OCI-M1 (cell line): ENCODE results near the gene ARHGAP15.
A peak's percentile ranks its signal among the peaks of the same experiment; 100 is the strongest.

Experiments used
- DNase-seq: peaks from one replicate; lab custom pipeline; 2025; lab: John Stamatoyannopoulos, UW

The ARHGAP15 gene

DNA sequence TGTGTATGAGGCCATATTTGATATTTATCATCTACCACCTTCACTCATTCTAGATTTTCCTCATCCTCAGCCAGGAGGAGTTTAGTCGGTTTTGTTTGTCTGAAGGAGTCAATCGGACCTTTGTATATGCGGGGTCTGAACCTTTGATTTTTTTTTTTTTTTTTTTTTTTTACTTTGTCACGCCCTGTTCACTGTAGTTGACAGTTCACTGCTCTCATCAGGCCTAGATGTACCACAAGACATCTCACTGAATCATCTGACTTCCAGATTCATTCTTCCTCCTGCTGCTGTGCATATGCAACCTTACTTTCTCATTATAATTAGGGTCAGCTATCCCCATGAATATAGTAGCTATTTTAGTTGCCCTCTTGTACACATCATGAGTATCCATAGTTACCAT is 133.2 kb downstream of the ARHGAP15 start:
- no peak for DNase-seq

DNA sequence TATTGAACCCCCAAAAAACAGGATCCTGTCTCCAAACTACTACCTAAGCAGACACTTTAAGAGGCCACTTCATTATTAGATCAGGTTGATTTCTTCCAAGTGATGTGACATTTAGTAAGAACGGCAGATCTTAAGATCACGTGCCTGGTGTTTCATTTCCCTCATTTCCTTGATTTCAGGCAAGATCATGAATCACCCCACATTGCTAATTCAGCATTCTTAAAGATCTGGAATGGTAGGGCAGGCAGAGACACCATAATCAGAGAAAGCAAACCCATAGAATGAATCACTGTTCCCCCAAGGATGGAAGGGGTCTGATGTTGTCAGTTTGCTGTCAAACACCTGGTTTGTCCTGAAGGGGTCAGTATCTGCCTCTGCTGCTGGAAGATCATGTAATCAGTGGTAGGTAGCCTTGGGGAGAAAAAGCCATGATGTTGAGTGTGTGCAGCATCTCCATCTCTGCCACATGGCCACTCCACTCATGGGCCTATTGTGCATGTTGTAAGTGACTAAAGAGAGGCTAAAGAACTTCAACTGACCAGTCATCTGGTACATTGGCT is 133.9 kb downstream of the ARHGAP15 start:
- no peak for DNase-seq

DNA sequence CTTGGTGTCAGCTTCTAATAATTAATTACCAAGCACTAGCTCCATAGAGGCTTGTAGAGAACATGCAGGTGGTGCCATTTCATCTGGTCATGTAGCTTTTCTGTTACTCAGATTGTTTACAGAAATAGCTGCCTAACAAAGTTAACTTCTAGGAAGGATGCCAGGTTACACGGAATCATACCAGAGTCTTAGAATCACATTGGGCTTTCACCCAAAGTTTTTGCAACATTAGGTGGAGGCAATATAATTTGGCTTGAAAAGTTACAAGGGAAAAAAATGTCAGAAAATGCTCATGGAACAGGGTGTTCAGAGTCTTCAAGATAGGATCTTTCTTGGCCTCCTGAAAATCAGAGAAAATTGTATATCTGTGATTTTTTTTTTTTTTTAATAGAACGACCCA is 135.6 kb downstream of the ARHGAP15 start:
- DNase-seq = no peak

DNA sequence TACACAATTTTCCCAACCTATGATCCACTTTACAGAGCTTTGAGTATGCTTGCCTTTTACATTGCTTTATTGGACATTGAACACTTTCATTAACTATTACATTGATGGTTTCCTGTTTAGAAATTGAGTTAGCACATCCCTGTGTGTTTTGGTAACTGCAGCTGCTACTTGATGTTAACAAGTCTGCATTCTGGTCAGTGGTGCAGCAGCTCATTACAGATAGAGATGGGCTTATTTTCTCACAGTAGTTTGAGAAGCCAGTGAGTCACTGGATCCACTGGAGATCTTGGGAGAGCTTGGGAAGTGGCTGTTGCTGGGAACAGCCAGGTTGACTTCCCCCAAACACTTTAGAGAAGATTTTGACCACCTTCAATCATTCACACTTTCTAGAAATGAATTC is 150.5 kb downstream of the ARHGAP15 start:
- no peak for DNase-seq

DNA sequence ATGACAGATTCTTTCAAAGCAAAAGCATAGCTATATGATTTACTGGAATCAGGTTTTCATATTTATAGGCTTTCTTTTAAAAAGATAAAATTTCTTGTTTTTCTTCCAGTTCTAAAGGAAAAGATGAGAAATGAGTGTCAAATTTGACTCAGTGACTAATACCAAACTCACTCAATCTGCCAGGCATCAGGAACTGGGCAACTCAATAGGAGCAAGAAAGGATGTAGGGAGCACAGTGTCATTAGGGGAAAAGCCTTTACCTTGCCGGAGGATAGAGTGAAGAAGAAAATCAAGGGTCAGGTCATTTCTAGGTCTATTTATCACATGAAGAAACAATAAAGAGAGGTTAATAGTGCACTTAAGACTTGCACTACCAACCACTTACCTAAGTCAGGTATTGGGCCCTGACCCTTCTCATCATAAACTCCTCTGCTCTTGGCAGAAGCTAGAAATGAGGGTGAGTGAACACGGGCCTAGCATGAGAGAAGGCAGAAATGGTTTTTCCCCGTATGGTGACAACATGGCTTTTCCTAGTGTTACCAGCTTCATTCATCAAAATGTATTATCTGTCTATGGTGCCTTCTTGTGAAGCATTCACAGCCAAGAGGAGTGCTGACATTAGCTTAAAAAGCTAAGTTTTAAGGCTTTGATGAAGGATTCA is 151.0 kb downstream of the ARHGAP15 start:
- no peak for DNase-seq

DNA sequence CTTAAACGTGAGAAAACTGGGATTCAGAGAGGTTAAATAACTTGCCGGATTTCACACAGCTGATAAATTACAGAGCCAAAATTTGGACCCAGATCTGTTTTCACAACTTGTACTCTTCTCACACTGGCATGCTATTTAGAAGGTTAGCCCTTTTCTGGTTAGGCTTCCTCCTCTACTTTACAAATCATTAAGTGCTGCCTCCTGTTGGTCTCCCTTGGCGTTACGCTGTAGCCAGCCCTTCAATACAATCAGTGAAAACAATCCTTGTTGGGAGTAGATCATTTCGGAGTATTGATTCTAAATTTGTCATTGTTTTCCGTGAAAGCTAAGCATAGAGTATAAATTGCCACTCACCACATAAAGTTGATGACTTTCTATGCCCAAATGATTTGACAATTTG is 153.5 kb downstream of the ARHGAP15 start:
- peak; percentile 38 for DNase-seq

DNA sequence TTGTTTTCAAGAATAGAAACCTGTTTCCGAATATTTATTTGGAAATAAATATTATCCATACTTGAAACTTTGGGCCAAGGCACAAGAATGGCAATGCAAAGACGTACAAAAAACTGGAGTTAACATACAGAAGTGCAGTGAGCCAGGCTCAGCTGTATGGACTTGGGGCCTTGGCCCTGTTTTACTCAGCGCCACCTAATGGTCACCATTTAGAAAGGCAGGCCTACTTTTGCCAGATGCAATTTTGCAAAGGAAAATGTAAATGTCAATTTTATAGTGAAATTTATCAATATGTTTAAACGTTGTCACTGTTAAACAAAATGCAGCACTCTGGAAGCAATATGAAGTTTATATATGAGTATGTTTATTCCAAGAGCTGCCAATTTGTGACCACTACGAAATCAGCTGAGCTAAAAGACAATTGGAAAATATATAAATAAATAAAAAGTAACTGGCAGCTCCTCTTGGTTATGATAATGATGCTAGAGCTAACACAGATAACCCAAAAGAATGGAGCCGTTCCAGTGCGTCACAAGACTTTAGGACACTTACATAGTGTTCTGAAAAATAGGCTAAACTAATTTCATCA is 155.0 kb downstream of the ARHGAP15 start:
- peak; percentile 69 for DNase-seq

DNA sequence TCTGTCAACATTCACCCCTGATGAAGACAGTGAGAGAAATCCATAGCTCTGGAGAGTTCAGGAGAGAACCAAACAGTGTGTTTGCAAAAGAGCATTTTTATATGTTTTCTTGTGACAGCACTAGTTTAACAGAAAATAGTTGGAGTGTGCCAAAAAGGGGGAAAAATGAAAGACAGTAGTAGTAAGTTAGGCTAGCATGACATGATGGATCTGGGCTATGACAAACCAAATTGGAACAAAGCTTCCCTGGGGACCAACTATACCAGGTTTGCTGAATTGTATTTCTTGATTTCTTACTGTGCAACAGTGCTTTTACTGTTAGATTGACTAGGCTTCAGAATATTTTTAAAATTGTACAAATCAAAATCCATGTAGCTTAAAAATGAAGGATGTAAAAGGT is 159.8 kb downstream of the ARHGAP15 start:
- DNase-seq = no peak

DNA sequence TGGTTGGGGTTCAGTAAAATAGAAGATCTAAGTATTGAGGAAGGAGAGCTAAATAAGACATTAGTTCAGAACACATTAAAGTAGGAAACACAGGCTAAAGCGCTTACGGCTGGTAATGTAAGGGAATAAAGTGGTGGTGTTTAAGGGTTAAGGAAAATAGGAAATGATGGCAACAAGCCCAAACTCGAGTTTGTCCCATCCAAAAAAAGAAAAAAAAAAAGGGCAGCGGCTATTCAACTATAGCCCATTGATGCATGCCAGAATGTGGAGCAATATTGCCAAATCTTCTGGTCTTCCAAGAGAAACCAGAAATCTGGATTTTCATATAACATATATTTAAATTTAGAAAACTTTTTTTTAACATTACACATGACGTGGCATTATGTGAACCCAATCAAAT is 161.0 kb downstream of the ARHGAP15 start:
- no peak for DNase-seq

DNA sequence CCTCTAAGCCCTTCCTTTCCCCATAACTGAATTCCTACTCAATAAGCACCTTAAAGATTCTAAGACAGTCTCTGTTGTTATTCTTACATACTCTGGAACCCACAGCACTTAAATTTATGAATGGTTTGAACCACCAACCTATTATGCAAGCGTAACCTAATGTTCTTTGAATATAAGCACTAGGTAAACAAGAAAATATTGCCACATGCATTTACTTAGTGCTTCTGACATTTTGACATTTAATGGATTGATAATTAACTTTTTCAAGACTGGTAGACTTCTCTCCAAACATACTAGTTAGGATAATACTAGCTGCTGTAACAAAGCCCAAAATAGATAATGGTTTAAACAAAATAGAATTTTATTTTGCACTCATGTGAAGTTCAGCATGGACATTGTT is 164.8 kb downstream of the ARHGAP15 start:
- DNase-seq = no peak

DNA sequence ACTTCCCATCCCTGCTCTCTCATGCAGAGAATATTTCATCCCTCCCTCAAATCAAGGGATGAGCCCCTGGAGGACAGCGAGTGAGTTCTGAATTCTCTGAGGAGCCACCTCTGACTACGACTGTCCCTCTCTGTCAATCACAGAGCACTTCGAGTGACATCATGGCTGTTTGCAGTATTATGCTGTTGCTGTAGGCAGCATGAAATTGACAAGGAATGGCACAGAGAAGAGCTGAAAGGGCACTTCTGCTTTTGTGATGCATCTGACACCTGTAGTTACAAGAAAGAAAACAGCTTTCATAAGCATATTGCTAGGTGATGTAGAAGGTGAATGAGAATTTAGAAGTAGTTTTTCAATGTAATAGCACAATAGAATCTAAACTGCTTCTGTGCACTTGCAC is 166.9 kb downstream of the ARHGAP15 start:
- peak; percentile 7 for DNase-seq

DNA sequence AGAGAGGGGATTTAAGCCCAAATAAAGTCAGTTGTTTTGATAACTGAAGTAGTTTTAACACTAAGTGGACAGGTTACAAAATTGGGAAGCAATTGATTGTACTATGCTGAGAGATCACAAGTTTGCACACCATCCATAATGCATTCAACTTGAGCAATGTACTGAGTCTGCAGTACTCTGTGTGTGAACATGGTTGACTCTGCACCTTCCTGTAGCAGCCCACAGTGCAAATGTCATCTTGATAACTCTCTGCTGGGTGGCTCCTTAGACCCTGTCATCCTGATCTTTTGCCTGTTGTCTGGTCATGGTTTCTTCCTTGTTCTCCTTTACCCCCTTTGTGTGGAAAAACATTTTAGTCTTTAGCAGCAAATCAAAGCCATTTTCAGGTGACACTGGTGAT is 168.0 kb downstream of the ARHGAP15 start:
- DNase-seq = peak; percentile 20

DNA sequence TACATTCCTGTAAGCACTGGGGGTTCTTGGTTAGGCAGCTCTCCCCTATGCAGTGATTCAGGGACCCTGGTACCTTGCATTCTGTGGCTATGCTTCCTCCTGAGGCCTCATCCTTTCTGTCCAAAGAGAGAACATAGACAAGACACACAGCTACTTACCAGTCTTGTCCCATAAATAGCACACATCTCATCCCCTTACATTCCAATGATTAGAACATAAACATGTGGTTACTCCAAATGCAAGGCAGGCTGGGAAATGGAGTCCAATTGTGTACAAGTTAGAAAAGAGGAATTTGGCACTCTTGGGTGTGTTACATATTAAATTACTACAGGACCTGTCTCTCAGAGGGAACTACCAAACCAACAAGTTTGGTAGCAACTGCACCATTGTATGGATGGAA is 171.3 kb downstream of the ARHGAP15 start:
- DNase-seq = peak; percentile 13

DNA sequence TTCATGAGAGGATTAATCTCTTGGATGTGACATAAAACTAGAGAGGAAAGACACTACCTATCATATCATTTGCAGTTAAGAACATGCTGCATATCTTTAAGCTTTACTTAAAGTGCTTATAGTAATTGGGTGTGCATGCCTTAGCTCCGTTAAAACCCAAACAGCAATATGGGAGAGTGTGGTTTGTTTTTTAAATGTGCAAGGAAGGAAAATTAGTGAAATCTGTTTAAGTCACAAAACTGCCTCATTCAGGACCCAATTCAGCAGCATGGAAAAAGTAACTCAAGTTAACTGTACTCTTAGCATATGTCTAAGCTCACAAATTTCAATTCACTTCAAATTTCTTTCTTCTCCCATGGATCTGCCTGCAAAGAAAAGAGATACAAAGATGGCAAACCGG is 182.2 kb downstream of the ARHGAP15 start:
- DNase-seq = no peak

DNA sequence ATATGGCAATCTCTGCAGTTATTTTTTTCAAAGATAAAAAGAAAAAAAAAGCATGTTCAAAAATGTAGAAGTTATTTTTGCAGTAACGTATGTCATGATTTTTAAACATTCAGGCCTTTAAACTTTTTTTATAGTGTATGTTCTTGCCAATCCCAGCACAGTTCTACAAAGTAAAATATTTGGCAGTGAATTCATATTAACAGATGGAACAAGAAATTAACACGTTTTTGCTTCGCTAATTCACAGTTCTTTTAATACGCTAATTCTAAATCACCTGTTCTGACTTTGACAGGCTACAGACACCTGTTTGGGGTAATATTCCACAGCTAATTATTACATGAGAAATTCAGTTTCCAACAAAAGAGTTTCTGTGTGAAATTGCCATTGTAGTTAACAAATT is 183.2 kb downstream of the ARHGAP15 start:
- no peak for DNase-seq

DNA sequence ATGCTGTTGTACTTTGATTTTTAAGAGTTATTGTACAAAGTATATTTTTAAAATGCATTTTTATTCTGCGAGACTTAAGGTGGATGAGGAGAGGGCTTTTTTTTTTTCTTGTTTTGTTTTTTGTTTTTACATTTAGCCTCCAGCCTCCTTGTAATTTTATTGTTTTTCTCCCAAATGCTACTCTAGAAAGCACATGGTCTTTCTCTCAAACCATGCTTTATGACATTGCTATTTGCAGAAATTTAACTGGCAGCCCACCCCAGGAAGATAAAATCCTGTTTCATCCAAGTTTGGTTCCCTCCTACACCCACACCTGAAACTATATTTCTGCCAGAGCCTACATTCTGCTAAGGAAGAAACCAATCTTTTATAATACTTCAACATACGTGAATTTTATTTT is 184.6 kb downstream of the ARHGAP15 start:
- no peak for DNase-seq

DNA sequence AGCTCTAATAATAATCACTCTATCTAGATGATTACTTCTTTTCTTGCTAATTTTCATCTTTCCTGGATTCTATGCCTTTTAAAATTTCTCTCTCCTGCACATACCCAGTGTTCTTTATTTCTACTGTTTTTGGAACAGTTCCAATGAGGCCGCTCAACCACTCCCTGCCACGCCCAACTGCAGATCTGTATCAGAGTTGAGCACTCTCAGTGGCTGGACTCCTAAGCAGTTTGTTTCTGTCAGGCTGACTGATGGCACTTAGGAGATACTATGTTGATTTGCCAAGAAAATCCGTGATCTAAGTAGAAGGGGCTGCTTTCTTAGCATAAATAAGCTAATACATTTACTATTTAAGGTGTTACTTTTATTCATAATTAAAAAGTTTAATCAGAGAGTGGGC is 192.8 kb downstream of the ARHGAP15 start:
- peak; percentile 72 for DNase-seq

DNA sequence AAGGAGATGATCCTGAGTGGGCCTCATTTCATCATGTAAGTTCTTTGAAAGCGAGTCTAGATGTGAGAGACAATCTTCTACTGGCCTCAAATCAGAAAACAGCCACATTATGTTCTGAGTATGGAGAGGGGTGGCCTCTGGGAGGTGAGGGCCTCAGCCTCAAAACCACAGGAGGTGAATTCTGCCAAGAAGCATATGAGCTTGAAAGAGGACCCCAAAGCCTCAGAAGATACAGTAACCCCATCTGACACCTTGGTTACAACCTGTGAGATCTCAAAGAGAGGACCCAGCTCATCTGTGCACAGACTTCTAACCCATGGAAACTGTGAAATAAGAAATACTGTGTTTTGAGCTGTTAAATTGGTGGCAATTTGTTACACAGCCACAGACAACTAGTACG is 200.1 kb downstream of the ARHGAP15 start:
- no peak for DNase-seq

DNA sequence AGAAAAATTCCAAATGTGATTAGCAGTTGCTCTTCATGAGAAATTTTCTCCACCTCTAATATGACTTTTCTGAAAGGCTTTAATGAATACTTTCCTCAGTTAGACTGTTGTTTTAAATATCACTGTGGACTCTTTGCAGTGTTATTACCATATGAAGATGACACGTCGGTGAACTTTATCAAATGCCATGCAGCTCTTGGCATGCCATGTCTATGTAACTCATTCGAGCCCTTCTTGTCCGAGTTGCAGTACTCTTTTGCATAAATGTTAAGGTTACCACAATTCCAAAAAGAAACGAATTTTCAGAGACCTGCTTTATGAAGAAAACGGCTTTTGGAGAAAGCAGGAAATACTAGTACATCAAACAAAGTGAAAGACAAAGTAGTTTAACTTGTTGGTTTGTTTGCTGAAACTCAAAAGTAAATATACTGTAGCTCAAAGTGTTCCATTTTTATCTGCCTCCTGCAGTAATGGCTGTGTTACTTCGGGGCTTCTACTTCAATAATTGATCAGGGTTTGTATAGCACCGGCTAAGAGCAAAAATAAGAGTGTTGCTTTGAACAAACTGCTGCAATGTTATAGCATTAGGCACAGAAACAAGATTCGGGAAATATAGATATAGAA is 204.1 kb downstream of the ARHGAP15 start:
- DNase-seq = no peak

DNA sequence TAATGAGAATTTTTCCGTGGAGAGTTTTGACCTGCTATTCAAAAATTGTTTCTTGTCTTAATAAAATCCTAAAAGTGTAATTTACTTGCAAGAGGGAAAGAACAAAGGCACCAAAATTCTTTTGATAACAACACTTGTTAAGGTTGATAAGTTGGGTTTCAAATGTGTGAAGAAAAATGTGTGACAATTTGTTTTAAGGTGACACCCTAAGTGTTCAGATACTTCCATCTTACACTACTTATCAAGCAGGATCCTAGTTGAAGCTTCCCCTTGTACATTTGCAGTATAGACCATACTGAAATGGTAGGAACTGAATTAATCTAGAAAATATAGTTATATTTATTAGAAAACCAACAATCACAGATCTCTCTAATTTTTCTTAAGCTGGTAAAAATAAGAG is 204.6 kb downstream of the ARHGAP15 start:
- DNase-seq = no peak

DNA sequence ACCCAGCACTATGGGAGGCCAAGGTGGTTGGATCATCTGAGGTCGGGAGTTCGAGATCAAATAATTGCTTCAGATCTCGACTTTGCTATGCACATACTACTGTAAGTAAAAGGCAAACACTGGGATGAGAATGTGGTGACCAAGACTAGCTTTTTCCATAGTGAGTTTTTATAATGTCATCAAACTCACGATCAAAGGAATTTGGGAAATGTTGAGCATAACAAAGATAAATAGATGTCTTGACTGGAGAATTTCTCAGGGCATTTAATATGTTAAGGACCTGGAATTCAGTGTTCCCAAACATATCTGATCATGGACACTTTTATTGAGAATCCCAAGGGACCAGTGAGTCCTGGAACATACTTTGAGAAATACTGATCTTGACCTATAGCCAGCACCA is 205.6 kb downstream of the ARHGAP15 start:
- DNase-seq = no peak

DNA sequence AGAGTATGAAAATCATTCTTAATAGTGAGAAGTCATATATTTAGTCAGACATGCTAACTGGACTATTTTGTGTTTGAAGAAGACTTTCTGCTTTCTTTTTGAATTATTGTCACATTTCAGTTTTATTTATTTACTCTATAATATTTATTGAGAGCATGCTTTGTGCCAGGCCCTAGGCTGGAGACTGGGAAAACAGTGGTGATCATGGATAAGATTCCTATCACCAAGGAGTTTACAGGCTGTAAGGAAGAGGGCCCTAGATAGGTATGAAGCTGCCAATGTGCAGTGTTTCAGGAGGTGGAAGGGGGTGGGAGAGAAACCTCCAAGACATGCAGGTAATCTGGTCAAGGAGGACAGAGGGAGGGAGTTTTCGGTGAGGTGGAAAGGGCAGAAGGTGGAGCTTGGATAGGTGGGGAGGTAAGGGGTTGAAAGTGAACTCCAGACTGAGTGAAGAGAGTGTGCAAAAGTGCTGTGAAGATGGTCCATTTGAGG is 207.5 kb downstream of the ARHGAP15 start:
- no peak for DNase-seq

DNA sequence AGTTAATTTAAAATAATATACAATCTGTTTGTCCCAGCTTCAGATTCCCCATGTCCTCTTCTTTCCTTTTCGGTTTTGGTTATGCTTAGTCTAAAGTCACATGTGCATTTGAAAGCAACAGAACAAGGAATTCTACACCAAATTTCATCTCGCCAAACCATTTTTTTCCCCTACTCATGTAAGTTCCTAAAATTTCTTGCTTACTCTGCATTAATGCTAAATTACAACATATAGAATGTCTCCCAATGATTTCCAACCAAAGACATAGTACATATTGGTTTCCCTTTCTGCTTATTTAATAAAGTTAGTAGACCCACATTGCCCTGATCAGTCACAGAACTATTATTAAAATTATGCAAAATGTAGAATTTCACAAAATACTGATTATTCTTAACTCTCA is 212.3 kb downstream of the ARHGAP15 start:
- no peak for DNase-seq
